GM10248 (cell line): ENCODE measurements around the gene FAM171A1.

ENCODE experiments used
- CTCF ChIA-PET: fragments of 300-600 bp; sonication (Branson Sonifier 250); formaldehyde crosslinking; extraction: SDS; loops from one replicate; lab custom pipeline; 2021; ENCODE audit warnings: antibody characterized with exemption; lab: Yijun Ruan, JAX
- POLR2A ChIA-PET: fragments of 350-650 bp; sonication (Branson Sonifier 250); formaldehyde crosslinking; extraction: SDS; loops from one replicate; lab custom pipeline; 2020; ENCODE audit warnings: antibody characterized with exemption; lab: Yijun Ruan, JAX
- DNase-seq: peaks from one replicate; pipeline ENCODE4 v3.0.0; 2012; ENCODE audit errors: extremely low spot score
- CTCF ChIP-seq: IDR thresholded peaks from 2 replicates; pipeline ENCODE4 v1.5.1; 2012; ENCODE audit warnings: mild to moderate bottlenecking, low read depth; ENCODE audit errors: extremely low read depth, missing control alignments, control extremely low read depth

The FAM171A1 gene

GRCh38 chr10:15197911-15198310 is 173.2 kb downstream of the FAM171A1 start:
- DNase-seq = no peak
- CTCF ChIA-PET = interaction anchor here (1.1 kb wide), 1 partner anchor 10 kb away, joined by 3 read pairs; no protein-coding TSS in a partner anchor
- no peak for TF ChIP-seq CTCF
- POLR2A ChIA-PET = no interaction called here

DNA sequence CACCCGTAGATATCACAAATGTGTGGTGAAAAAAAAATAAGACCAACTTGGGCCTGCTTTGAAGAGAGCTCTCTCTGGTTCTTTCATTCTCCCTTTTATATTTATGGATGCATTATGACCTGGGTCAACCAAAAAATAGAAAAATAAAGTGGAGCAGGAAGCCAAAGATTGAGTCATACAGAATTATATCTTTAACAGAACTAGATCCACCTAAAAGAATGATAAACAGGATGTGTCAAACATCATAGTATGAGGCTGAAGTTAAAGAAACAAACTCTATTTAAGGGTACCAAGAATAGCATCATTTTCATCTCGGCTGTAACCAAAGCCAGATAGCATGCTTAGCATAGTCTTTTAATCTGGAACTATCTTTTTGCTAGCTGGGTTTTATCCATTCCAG is 173.8 kb downstream of the FAM171A1 start:
- no peak for DNase-seq
- ChIA-PET CTCF (no interaction called here), POLR2A (no interaction called here)
- no peak for TF ChIP-seq CTCF

DNA sequence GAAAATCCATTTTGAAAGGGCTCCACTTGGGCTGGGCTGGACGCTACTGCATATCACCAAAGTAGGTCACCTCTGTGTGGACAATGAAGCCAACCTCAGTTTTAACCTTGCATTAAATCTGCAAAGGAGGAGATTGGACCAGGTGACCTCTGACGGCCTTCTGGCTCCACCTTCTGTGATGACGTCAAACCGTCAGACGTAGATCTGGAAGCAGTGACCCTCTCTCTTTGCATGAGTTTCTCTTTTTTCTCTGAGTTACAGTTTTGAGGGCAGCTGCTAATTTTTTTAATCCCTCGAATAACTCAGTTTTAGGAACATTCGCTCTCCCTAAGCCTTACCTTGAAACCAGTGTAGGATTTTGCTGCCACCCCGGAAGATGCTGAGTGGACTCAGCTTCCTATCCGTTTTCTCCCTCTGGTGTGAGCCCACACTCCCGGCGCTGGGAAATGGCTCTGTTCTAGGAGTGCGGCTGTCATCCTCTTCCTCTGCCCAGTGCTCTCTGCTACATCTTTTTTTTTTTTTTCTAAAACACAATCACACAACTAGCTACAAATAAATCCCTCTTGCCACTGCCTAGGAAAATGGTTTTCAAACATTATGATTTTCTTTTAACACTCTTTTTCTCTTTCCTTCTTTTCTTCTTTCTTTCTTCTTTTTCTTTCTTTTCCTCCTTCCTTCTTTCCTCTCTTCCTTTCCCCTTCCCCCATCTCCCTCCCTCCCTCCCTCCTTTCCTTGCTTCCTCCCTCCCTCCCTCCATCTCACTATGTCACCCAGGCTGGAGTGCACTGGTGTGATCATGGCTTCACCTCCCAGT is 174.9 kb downstream of the FAM171A1 start:
- ChIA-PET CTCF (no interaction called here), POLR2A (no interaction called here)
- no peak for DNase-seq
- TF ChIP-seq CTCF = no peak

GRCh38 chr10:15189133-15189885 is 181.8 kb downstream of the FAM171A1 start:
- ChIA-PET CTCF (interaction anchor here (1.4 to 1.5 kb wide), 2 partner anchors 8 to 12 kb away, joined by 3 to 4 read pairs; no protein-coding TSS in a partner anchor), POLR2A (no interaction called here)
- no peak for DNase-seq
- no peak for TF ChIP-seq CTCF

DNA sequence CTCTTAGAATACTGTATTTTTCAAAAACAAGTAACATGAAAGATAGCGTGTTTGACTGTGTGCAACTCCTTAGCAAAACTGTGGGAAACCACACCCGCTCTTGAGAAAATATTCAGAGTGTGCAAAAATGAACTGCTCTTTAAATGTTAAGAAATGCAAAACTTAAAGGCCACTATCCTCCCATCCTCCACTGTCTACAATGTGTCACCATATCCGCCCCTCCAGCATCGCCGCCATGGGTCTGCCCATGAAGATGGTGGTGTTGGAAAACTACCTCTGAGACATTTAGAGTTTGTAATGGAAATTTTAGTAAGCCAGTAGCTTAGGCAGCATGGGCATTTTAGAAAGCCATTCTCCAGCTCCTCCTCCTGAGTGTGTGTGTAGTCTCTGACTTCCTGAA is 182.5 kb downstream of the FAM171A1 start:
- POLR2A ChIA-PET = no interaction called here
- CTCF ChIA-PET = no interaction called here
- TF ChIP-seq CTCF = no peak
- DNase-seq = no peak

DNA sequence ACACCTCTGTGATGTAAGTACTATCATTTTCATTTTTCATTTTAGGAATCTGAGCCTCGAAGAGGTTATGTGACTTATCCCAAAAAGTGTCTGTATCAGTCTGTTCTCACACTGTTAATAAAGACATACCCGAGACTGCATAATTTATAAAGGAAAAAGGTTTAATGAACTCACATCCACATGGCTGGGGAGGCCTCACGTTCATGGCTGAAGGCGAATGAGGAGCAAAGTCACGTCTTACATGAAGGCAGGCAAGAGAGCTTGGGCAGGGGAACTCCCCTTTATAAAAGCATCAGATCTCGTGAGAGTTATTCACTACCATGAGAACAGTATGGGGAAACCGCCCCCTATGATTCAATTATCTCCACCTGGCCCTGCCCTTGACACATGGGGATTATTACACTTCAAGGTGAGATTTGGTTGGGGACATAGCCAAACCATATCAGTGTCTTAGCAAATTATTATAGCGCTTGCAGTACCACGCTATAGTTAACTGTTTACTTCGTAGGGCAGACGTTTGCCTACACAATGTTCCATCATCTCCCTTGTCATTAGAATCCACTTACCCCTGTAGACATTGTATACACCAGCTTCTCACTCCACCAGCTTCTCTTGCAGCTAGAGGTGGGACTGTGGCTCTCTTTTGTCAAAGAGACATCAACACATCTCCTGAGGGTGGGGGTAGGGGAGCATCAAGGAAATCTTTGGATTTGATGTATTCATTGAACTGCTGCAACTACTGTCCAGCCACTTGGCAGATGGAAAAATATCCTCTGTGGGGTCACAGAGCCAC is 187.2 kb downstream of the FAM171A1 start:
- no peak for DNase-seq
- no peak for TF ChIP-seq CTCF
- POLR2A ChIA-PET = no interaction called here
- CTCF ChIA-PET = interaction anchor here (1.1 kb wide), 1 partner anchor 9 kb away, joined by 3 read pairs; no protein-coding TSS in a partner anchor
